Measurements from ENCODE around the gene KDM3B.

- TF ChIP-seq CTCF (IDR thresholded peaks at IDR 0.05) (no peak), POLR2A (IDR thresholded peaks at IDR 0.05) (no peak)
Measured at GRCh38 chr5:138369706-138370105, 17.2 kb downstream of the KDM3B start.

Measured in adrenal gland (tissue), 5 donors.